Stimulated activated CD8-positive, alpha-beta memory T cell treated with anti-CD3 and anti-CD28 coated beads, Interleukin-4, amount 100 ng/mL, for 24 hours (primary cell): ENCODE results near the gene FASTK.
"Not testable (repeated sequence)": the region's sequence is repeated elsewhere in the genome, so short reads cannot be mapped to it uniquely, and the experiment has no call there.

Source experiments
- DNase-seq: peaks from one replicate; pipeline ENCODE4 v3.0.0-alpha.2; 2020; ENCODE audit warnings: low read depth

FASTK gene

GRCh38 chr7:151026771-151027727 is 53.6 kb downstream of the FASTK start:
- DNase-seq, result not testable (repeated sequence)
